HG03342 (cell line): ENCODE measurements around the gene ETS2.
A peak's percentile ranks its signal among the peaks of the same experiment; 100 is the strongest.

Source experiments
- ATAC-seq: cut with Tn5 transposase; IDR thresholded peaks from one replicate; pipeline ENCODE4 v1.9.1; 2021; ENCODE audit warnings: mild to moderate bottlenecking, moderate library complexity; ENCODE audit not compliant: unreplicated experiment

Gene ETS2

GRCh38 chr21:38800924-38801744 is 4.6 kb upstream of the ETS2 start:
- ATAC-seq = no peak

GRCh38 chr21:38802050-38803026 is 3.4 kb upstream of the ETS2 start:
- ATAC-seq = no peak

- no peak for ATAC-seq
Measured at GRCh38 chr21:38803075-38803660, 2.6 kb upstream of the ETS2 start.

GRCh38 chr21:38804030-38804788 is 1.5 kb upstream of the ETS2 start:
- no peak for ATAC-seq

- peak; percentile 19 for ATAC-seq
Measured at GRCh38 chr21:38804789-38805327, 871 bp upstream of the ETS2 start.

GRCh38 chr21:38806153-38806941 is 618 bp downstream of the ETS2 start:
- peak; percentile 30 for ATAC-seq

- ATAC-seq = no peak
Measured at GRCh38 chr21:38806942-38807284, 1.2 kb downstream of the ETS2 start.

- no peak for ATAC-seq
Measured at GRCh38 chr21:38807441-38807871, 1.7 kb downstream of the ETS2 start.

- no peak for ATAC-seq
Measured at GRCh38 chr21:38807986-38808385, 2.3 kb downstream of the ETS2 start.

GRCh38 chr21:38809198-38809878 is 3.6 kb downstream of the ETS2 start:
- ATAC-seq = no peak

- ATAC-seq = no peak
Measured at GRCh38 chr21:38810034-38810825, 4.5 kb downstream of the ETS2 start.

GRCh38 chr21:38810826-38811164 is 5.1 kb downstream of the ETS2 start:
- no peak for ATAC-seq

GRCh38 chr21:38811257-38811656 is 5.5 kb downstream of the ETS2 start:
- no peak for ATAC-seq

GRCh38 chr21:38813143-38813542 is 7.4 kb downstream of the ETS2 start:
- ATAC-seq = no peak

- no peak for ATAC-seq
Measured at GRCh38 chr21:38813547-38813946, 7.8 kb downstream of the ETS2 start.

GRCh38 chr21:38814126-38815059 is 8.7 kb downstream of the ETS2 start:
- no peak for ATAC-seq

- ATAC-seq = no peak
Measured at GRCh38 chr21:38815060-38815405, 9.3 kb downstream of the ETS2 start.
